Adrenal gland (tissue), 5 donors: Measurements from ENCODE around the gene PRSS3.
"Not testable (repeated sequence)": the region's sequence is repeated elsewhere in the genome, so short reads cannot be mapped to it uniquely, and the experiment has no call there.

ENCODE experiments used
- POLR2A ChIP-seq, 2 donors: fragments of 450-650 bp; IDR thresholded peaks; one replicate each; pipeline ENCODE4 v1.6.1; 2017; ENCODE audit warnings: antibody characterized with exemption in 2 of 2, mild to moderate bottlenecking in 2 of 2, moderate library complexity in 1 of 2
- TF ChIP-seq, protein P1 (sequence below), 6 experiments: fragments of 450-650 bp in 4 of 6; fragments of 200-600 bp in 2 of 6; sonication (generic) in 1 of 6; IDR thresholded peaks; 1 replicate in 5 of 6; 2 replicates in 1 of 6; pipeline versions ENCODE4 v1.5.1 to v1.8.0; 2016 to 2021; ENCODE audit warnings: antibody characterized with exemption in 6 of 6, mild to moderate bottlenecking in 2 of 6, moderate library complexity in 1 of 6
- donor health status: DM: no; HTN: no; CAD: no.

DNA sequence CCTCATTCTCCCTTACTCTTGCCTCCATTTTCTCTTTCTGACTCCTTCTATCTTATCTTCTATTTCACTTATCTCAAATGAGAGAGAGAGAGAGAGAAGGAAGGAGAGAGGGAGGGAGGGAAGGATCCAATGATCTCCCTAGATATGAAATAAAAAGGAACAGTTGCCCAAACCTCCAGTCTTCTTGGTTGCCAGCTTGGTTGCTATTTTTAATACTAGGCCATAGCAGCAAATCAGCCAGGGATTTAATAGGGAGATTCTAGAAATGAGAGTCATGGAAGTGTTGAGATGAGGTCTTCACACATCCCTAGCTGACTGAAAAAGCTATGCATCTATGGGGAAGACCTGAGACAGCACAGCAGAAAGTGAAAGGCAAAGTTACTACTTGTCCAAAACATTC, 22.2 kb upstream of the PRSS3 start:
- not testable (repeated sequence) for TF ChIP-seq POLR2A (IDR thresholded peaks at IDR 0.05)
- TF ChIP-seq, protein P1, sequence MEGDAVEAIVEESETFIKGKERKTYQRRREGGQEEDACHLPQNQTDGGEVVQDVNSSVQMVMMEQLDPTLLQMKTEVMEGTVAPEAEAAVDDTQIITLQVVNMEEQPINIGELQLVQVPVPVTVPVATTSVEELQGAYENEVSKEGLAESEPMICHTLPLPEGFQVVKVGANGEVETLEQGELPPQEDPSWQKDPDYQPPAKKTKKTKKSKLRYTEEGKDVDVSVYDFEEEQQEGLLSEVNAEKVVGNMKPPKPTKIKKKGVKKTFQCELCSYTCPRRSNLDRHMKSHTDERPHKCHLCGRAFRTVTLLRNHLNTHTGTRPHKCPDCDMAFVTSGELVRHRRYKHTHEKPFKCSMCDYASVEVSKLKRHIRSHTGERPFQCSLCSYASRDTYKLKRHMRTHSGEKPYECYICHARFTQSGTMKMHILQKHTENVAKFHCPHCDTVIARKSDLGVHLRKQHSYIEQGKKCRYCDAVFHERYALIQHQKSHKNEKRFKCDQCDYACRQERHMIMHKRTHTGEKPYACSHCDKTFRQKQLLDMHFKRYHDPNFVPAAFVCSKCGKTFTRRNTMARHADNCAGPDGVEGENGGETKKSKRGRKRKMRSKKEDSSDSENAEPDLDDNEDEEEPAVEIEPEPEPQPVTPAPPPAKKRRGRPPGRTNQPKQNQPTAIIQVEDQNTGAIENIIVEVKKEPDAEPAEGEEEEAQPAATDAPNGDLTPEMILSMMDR (IDR thresholded peaks at IDR 0.05), result not testable (repeated sequence)
